HG02588 (cell line): ENCODE measurements around the gene ZBTB12.
A peak's percentile ranks its signal among the peaks of the same experiment; 100 is the strongest.
"Not testable (repeated sequence)": the region's sequence is repeated elsewhere in the genome, so short reads cannot be mapped to it uniquely, and the experiment has no call there.

Experiments used
- ATAC-seq: cut with Tn5 transposase; IDR thresholded peaks from one replicate; pipeline ENCODE4 v1.9.1; 2021; ENCODE audit warnings: mild to moderate bottlenecking, moderate library complexity; ENCODE audit not compliant: unreplicated experiment

Gene ZBTB12

GRCh38 chr6:31877125-31877650 is 24.7 kb downstream of the ZBTB12 start:
- ATAC-seq: no peak

- no peak for ATAC-seq
Observed at GRCh38 chr6:31876357-31876756, 25.5 kb downstream of the ZBTB12 start.

- no peak for ATAC-seq
Observed at GRCh38 chr6:31875877-31876276, 26.0 kb downstream of the ZBTB12 start.

- ATAC-seq: no peak
Observed at GRCh38 chr6:31874836-31875572, 26.9 kb downstream of the ZBTB12 start.

GRCh38 chr6:31874084-31874670 is 27.7 kb downstream of the ZBTB12 start:
- ATAC-seq: no peak

GRCh38 chr6:31871046-31871659 is 30.7 kb downstream of the ZBTB12 start:
- ATAC-seq: no peak

GRCh38 chr6:31870385-31870921 is 31.4 kb downstream of the ZBTB12 start:
- no peak for ATAC-seq

GRCh38 chr6:31869343-31869742 is 32.5 kb downstream of the ZBTB12 start:
- no peak for ATAC-seq

- ATAC-seq: not testable (repeated sequence)
Observed at GRCh38 chr6:31868658-31868971, 33.3 kb downstream of the ZBTB12 start.

GRCh38 chr6:31865205-31866118 is 36.4 kb downstream of the ZBTB12 start:
- no peak for ATAC-seq

GRCh38 chr6:31864818-31865204 is 37.1 kb downstream of the ZBTB12 start:
- ATAC-seq: no peak

- not testable (repeated sequence) for ATAC-seq
Observed at GRCh38 chr6:31864123-31864562, 37.7 kb downstream of the ZBTB12 start.

GRCh38 chr6:31862344-31863235 is 39.3 kb downstream of the ZBTB12 start, which contains the start of gene NEU1:
Gene NEU1 (minus strand): TSS chr6:31862821. CDS start chr6:31862776, 45 bp downstream.
- ATAC-seq: peak; percentile 90

GRCh38 chr6:31861919-31862343 is 40.0 kb downstream of the ZBTB12 start:
- ATAC-seq: no peak

- ATAC-seq: no peak
Observed at GRCh38 chr6:31861150-31861549, 40.7 kb downstream of the ZBTB12 start.

GRCh38 chr6:31860349-31860748 is 41.5 kb downstream of the ZBTB12 start:
- ATAC-seq: no peak

GRCh38 chr6:31859923-31860322 is 42.0 kb downstream of the ZBTB12 start:
- no peak for ATAC-seq

- no peak for ATAC-seq
Observed at GRCh38 chr6:31858707-31859106, 43.2 kb downstream of the ZBTB12 start.

GRCh38 chr6:31857774-31858173 is 44.1 kb downstream of the ZBTB12 start:
- not testable (repeated sequence) for ATAC-seq
